ENCODE measurements around the gene TAGLN.
A peak's percentile ranks its signal among the peaks of the same experiment; 100 is the strongest.

TAGLN gene

GRCh38 chr11:117217141-117218084 lies 18.2 kb downstream of the TAGLN start:
- no peak for DNase-seq

- DNase-seq: no peak
Measured at GRCh38 chr11:117218133-117218915, 19.2 kb downstream of the TAGLN start.

- no peak for DNase-seq
Measured at GRCh38 chr11:117219001-117219400, 19.8 kb downstream of the TAGLN start.

- DNase-seq: no peak
Measured at GRCh38 chr11:117219455-117219854, 20.3 kb downstream of the TAGLN start.

GRCh38 chr11:117219995-117220394 lies 20.8 kb downstream of the TAGLN start:
- DNase-seq: no peak

GRCh38 chr11:117220568-117220967 lies 21.4 kb downstream of the TAGLN start:
- no peak for DNase-seq

- no peak for DNase-seq
Measured at GRCh38 chr11:117220999-117221774, 22.0 kb downstream of the TAGLN start.

GRCh38 chr11:117221775-117222517 lies 22.8 kb downstream of the TAGLN start:
- DNase-seq: no peak

GRCh38 chr11:117222991-117223740 lies 24.0 kb downstream of the TAGLN start:
- no peak for DNase-seq

- DNase-seq: no peak
Measured at GRCh38 chr11:117223741-117224689, 24.8 kb downstream of the TAGLN start.

GRCh38 chr11:117225553-117226170 lies 26.5 kb downstream of the TAGLN start:
- no peak for DNase-seq

GRCh38 chr11:117226388-117227385 lies 27.5 kb downstream of the TAGLN start:
- peak in 1 of 2 donors; percentile 77 for DNase-seq

- DNase-seq: no peak
Measured at GRCh38 chr11:117228091-117228490, 28.9 kb downstream of the TAGLN start.

- DNase-seq: no peak
Measured at GRCh38 chr11:117229411-117229810, 30.2 kb downstream of the TAGLN start.

GRCh38 chr11:117229931-117230285 lies 30.7 kb downstream of the TAGLN start:
- no peak for DNase-seq

- DNase-seq: no peak
Measured at GRCh38 chr11:117230286-117230961, 31.3 kb downstream of the TAGLN start.

GRCh38 chr11:117230999-117231841 lies 32.0 kb downstream of the TAGLN start:
- no peak for DNase-seq

Measured in bone marrow (tissue), 2 donors.